ENCODE data around the gene PIP4K2A.

PIP4K2A gene

GRCh38 chr10:22656036-22656435 is 58.3 kb downstream of the PIP4K2A start (continued):
- TF ChIP-seq PATZ1 (CRISPR knock-in tag; IDR thresholded peaks at IDR 0.05; ENCODE audit: borderline replicate concordance), result no peak
- TF ChIP-seq ZNF70 (CRISPR knock-in tag; IDR thresholded peaks at IDR 0.05), result no peak

- no peak for ATAC-seq
- TF ChIP-seq ZNF70 (CRISPR knock-in tag; IDR thresholded peaks at IDR 0.05), result no peak
- TF ChIP-seq OSR1 (CRISPR knock-in tag; IDR thresholded peaks at IDR 0.05), result no peak
Observed at GRCh38 chr10:22655312-22655981, 58.9 kb downstream of the PIP4K2A start.

- no peak for TF ChIP-seq GLIS3 (CRISPR knock-in tag; IDR thresholded peaks at IDR 0.05)
- TF ChIP-seq CSDC2 (CRISPR knock-in tag; IDR thresholded peaks at IDR 0.05), result no peak
- TF ChIP-seq CREB5 (CRISPR knock-in tag; IDR thresholded peaks at IDR 0.05; ENCODE audit: low read depth), result no peak
- TF ChIP-seq TOX (CRISPR knock-in tag; IDR thresholded peaks at IDR 0.05; ENCODE audit: borderline replicate concordance), result no peak
- no peak for TF ChIP-seq CSRNP3 (CRISPR knock-in tag; IDR thresholded peaks at IDR 0.05)
- TF ChIP-seq OSR1 (CRISPR knock-in tag; IDR thresholded peaks at IDR 0.05), result no peak
- TF ChIP-seq ZC3H10 (CRISPR knock-in tag; IDR thresholded peaks at IDR 0.05), result no peak
- TF ChIP-seq PPARA (CRISPR knock-in tag; IDR thresholded peaks at IDR 0.05; ENCODE audit: borderline replicate concordance), result no peak
- no peak for TF ChIP-seq POU6F1 (CRISPR knock-in tag; IDR thresholded peaks at IDR 0.05; ENCODE audit: borderline replicate concordance, low read depth)
- TF ChIP-seq BACH2 (CRISPR knock-in tag; IDR thresholded peaks at IDR 0.05; ENCODE audit: borderline replicate concordance), result no peak
- TF ChIP-seq TCF4 (CRISPR knock-in tag; IDR thresholded peaks at IDR 0.05; ENCODE audit: borderline replicate concordance), result no peak
- no peak for ATAC-seq
Observed at GRCh38 chr10:22652988-22653481, 61.3 kb downstream of the PIP4K2A start.

GRCh38 chr10:22651276-22651980 is 63.0 kb downstream of the PIP4K2A start:
- no peak for TF ChIP-seq ISL1 (CRISPR knock-in tag; IDR thresholded peaks at IDR 0.05)
- no peak for TF ChIP-seq ZNF70 (CRISPR knock-in tag; IDR thresholded peaks at IDR 0.05)
- no peak for TF ChIP-seq ZFP30 (CRISPR knock-in tag; IDR thresholded peaks at IDR 0.05)
- TF ChIP-seq PPARA (CRISPR knock-in tag; IDR thresholded peaks at IDR 0.05; ENCODE audit: borderline replicate concordance), result no peak
- no peak for TF ChIP-seq CSRNP3 (CRISPR knock-in tag; IDR thresholded peaks at IDR 0.05)
- no peak for ATAC-seq

- ATAC-seq, result no peak
- no peak for TF ChIP-seq ZFP30 (CRISPR knock-in tag; IDR thresholded peaks at IDR 0.05)
- TF ChIP-seq ZC3H10 (CRISPR knock-in tag; IDR thresholded peaks at IDR 0.05), result no peak
- no peak for TF ChIP-seq TSHZ2 (CRISPR knock-in tag; IDR thresholded peaks at IDR 0.05)
- no peak for TF ChIP-seq ESRRG (CRISPR knock-in tag; IDR thresholded peaks at IDR 0.05)
- TF ChIP-seq ARNTL (CRISPR knock-in tag; IDR thresholded peaks at IDR 0.05; ENCODE audit: borderline replicate concordance, low read depth), result no peak
- TF ChIP-seq ZNF70 (CRISPR knock-in tag; IDR thresholded peaks at IDR 0.05), result no peak
- no peak for TF ChIP-seq BACH2 (CRISPR knock-in tag; IDR thresholded peaks at IDR 0.05; ENCODE audit: borderline replicate concordance)
- TF ChIP-seq GLIS3 (CRISPR knock-in tag; IDR thresholded peaks at IDR 0.05), result no peak
- TF ChIP-seq SNAI2 (CRISPR knock-in tag; IDR thresholded peaks at IDR 0.05), result no peak
- TF ChIP-seq OSR1 (CRISPR knock-in tag; IDR thresholded peaks at IDR 0.05), result no peak
- TF ChIP-seq PPARA (CRISPR knock-in tag; IDR thresholded peaks at IDR 0.05; ENCODE audit: borderline replicate concordance), result no peak
- no peak for TF ChIP-seq ZNF565 (CRISPR knock-in tag; conservative IDR thresholded peaks at IDR 0.05; ENCODE audit: low read depth)
Observed at GRCh38 chr10:22649994-22650393, 64.4 kb downstream of the PIP4K2A start.

All from SK-N-SH treated with all-trans-retinoic acid at 6 μM for 48 hours (cell line).